ENCODE data around the gene MCFD2. TPM values are rescaled to one million over a fixed set of nuclear protein-coding genes. Genes with fewer than 3 reads are reported as not detected.

MCFD2 gene
- total RNA-seq, 2 donors from 2014 or later, result 42.2 to 73.7 TPM

- H3K36me3 ChIP-seq (replicated peaks in 1 of 2; ENCODE audit: insufficient read depth in 1 of 2, low read depth in 2 of 2), result no peaks in the 10 kb centered on the region
- peaks cover 8% of the 10 kb centered on the region for H3K4me1 ChIP-seq
- intact Hi-C loops (cut with DNase I), result no loop called here
- 63 to 75% methylated on average over 11 of the region's 11 CpGs for WGBS, 2 donors
- H3K27me3 ChIP-seq, result no peaks in the 10 kb centered on the region
- no peaks in the 10 kb centered on the region for H3K9me3 ChIP-seq
- no peak for DNase-seq
- no peak for TF ChIP-seq POLR2A (IDR thresholded peaks at IDR 0.05)
- TF ChIP-seq, protein P1, sequence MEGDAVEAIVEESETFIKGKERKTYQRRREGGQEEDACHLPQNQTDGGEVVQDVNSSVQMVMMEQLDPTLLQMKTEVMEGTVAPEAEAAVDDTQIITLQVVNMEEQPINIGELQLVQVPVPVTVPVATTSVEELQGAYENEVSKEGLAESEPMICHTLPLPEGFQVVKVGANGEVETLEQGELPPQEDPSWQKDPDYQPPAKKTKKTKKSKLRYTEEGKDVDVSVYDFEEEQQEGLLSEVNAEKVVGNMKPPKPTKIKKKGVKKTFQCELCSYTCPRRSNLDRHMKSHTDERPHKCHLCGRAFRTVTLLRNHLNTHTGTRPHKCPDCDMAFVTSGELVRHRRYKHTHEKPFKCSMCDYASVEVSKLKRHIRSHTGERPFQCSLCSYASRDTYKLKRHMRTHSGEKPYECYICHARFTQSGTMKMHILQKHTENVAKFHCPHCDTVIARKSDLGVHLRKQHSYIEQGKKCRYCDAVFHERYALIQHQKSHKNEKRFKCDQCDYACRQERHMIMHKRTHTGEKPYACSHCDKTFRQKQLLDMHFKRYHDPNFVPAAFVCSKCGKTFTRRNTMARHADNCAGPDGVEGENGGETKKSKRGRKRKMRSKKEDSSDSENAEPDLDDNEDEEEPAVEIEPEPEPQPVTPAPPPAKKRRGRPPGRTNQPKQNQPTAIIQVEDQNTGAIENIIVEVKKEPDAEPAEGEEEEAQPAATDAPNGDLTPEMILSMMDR (IDR thresholded peaks at IDR 0.05), result no peak
- no peak for ATAC-seq
- no peak overlapping the region for H3K4me3 ChIP-seq
- H3K27ac ChIP-seq, result no peak overlapping the region
Observed at GRCh38 chr2:46888421-46888952, 27.1 kb downstream of the MCFD2 start.

DNA sequence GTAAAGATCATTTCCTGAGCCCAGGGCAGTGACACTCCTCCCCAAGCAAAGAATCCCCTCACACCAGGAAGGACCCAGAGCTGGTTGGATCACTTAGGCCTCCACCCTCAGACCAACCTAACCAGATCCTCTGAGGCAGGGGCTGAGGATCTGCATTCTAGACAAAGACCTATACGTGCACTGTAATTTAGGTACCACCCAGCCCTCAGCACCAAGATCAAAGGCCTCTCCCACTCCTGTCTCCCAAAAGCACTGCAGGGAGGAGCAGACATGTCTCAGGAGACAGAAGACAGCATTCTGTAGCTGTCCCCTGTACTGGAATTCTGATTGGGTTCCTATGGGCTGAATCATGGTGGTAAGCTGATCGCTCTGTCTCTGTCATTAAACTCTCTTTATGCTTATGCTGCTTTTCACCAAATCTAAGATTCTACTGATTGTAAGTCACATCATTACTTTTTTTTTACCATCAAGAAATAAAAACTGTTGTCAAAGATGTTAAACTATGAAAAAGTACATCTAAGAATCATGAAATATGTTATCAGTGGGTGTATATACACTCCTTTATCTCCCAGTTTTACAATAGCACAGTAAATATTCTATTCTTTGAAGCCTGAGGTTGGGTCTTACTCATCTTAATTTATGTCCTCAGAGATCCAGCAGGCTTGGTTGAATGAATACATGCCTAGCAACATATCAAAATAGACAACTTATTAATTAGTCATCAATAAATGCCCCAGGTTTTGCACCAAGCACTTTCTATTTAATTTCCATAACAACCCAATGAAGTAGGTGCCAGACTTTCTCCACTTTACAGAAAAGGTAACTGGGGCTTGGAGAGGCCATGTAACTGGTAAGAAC is 28.3 kb downstream of the MCFD2 start:
- H3K4me1 ChIP-seq, result peaks cover 8% of the 10 kb centered on the region
- 96 to 98% methylated on average over 1 to 2 of the region's 2 CpGs for WGBS, 2 donors
- ATAC-seq (no peak), DNase-seq (no peak)
- no peaks in the 10 kb centered on the region for H3K36me3 ChIP-seq (replicated peaks in 1 of 2; ENCODE audit: insufficient read depth in 1 of 2, low read depth in 2 of 2)
- no peak overlapping the region for H3K27ac ChIP-seq
- H3K4me3 ChIP-seq, result no peak overlapping the region
- no peaks in the 10 kb centered on the region for H3K27me3 ChIP-seq
- no peaks in the 10 kb centered on the region for H3K9me3 ChIP-seq
- intact Hi-C loops (cut with DNase I), result no loop called here
- no peak for TF ChIP-seq POLR2A (IDR thresholded peaks at IDR 0.05)
- TF ChIP-seq, protein P1 (IDR thresholded peaks at IDR 0.05), result no peak

DNA sequence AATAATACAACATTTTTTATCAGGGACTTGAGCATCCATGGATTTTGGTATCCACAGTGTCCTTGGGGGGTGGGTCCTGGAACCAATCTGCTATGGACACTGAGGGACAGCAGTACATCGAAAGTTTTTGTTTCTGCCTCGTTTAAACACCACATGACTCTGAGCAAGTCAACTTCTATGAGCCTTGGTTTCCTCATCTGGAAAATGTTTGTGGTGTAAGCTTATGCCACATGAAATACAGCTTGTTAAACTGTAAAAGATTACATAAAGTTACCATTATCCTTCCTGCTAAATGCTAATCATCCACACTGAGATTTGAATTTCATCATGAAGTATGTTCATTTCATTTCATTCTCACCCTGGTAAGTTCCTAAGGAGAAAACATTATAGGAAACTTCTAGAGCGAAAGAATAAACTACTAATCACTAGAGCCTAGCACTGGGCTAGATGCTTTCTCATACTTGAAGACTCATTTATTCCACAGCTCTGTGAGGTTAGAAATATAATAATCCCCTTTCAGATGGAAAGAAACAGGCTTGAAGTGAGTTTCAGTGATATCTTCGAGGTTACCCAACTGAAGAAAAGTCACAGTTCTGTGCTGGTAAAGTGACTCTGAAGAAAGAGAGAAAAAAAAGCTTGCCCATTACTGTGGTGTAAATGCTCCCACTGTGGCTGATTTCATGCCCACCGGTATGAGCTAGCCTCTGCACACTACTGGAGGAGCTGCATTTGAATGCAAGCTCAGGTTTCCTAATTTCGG is 29.2 kb downstream of the MCFD2 start:
- WGBS, 2 donors, result 65 to 71% methylated on average over 6 of the region's 6 CpGs
- no peak for ATAC-seq
- Histone ChIP-seq H3K36me3 (replicated peaks in 1 of 2; ENCODE audit: insufficient read depth in 1 of 2, low read depth in 2 of 2) (no peaks in the 10 kb centered on the region), H3K4me1 (peaks cover 10% of the 10 kb centered on the region), H3K9me3 (no peaks in the 10 kb centered on the region), H3K27me3 (no peaks in the 10 kb centered on the region), H3K4me3 (no peak overlapping the region), H3K27ac (no peak overlapping the region)
- intact Hi-C loops (cut with DNase I), result no loop called here
- no peak for TF ChIP-seq POLR2A (IDR thresholded peaks at IDR 0.05)
- TF ChIP-seq, protein P1 (IDR thresholded peaks at IDR 0.05), result no peak
- DNase-seq, result no peak

DNA sequence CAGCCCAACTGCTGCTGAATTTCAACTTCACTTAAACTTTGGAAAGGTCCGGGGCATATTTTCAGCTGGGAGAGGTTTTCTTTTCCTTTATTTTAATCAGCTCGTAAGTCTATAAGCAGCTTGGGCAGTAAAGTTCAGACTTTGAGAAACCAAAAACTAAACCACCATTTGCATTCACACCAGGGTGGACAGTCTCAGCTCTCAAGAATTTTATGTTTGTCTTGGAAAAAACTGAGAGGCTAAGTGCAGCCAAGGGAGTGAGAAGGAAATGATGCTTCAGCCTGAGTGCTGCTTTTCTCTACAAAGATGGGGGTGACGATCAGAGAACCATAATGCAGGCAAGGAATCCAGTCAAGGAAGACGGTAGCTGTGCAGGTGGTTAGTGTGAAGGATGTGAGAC is 30.2 kb downstream of the MCFD2 start:
- ATAC-seq (no peak), DNase-seq (no peak)
- Histone ChIP-seq H3K27me3 (no peaks in the 10 kb centered on the region), H3K4me3 (no peak overlapping the region), H3K4me1 (peaks cover 12% of the 10 kb centered on the region), H3K9me3 (no peaks in the 10 kb centered on the region), H3K36me3 (replicated peaks in 1 of 2; ENCODE audit: insufficient read depth in 1 of 2, low read depth in 2 of 2) (no peaks in the 10 kb centered on the region), H3K27ac (no peak overlapping the region)
- TF ChIP-seq, protein P1 (IDR thresholded peaks at IDR 0.05), result no peak
- no peak for TF ChIP-seq POLR2A (IDR thresholded peaks at IDR 0.05)
- intact Hi-C loops (cut with DNase I), result no loop called here
- 62 to 75% methylated on average over 4 of the region's 4 CpGs for WGBS, 2 donors

Measured in body of pancreas (tissue), 4 donors.